ENCODE data around the gene LRBA.
"Not testable (repeated sequence)": the region's sequence is repeated elsewhere in the genome, so short reads cannot be mapped to it uniquely, and the experiment has no call there.

The LRBA gene

DNA sequence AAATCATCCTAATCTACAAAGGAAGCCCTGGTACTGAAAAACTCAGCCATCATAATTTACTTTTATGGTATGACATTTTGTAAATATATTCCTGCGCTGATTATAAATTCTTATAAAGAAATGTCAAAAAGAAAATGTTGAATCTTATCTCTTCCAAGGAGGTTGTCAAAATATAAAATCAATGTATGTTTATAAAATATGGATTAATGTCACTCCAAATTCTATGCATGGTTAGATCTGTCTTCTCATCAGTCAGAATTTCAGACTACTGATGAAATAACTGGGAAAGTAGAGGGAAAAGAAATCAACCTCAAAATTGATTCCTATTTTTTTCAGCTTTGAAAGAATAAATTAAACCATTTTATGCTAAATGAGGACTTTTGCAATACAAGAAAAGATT lies 553.1 kb downstream of the LRBA start:
- FAIRE-seq: no peak

DNA sequence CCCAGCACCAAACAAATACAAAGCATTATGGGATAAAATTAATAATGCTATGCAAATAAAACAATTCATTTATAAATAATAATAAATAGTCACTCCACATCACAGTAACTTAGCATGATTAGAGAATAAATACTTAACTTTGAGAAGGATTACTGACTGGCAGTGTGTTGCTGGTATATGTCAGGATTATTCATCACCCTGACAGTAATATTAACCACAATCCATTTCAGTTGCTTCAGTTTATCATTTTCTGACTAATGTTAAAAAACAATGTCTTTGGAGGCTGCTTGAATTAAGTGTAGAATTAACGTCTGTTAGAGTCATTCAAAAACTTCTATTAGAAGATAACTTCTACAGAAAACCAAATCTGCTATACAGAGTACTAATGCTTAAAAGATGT lies 557.3 kb downstream of the LRBA start:
- no peak for FAIRE-seq

- no peak for FAIRE-seq
Observed at GRCh38 chr4:150451883-150452282, 563.2 kb downstream of the LRBA start.

- FAIRE-seq: no peak
Observed at GRCh38 chr4:150447356-150447755, 567.7 kb downstream of the LRBA start.

DNA sequence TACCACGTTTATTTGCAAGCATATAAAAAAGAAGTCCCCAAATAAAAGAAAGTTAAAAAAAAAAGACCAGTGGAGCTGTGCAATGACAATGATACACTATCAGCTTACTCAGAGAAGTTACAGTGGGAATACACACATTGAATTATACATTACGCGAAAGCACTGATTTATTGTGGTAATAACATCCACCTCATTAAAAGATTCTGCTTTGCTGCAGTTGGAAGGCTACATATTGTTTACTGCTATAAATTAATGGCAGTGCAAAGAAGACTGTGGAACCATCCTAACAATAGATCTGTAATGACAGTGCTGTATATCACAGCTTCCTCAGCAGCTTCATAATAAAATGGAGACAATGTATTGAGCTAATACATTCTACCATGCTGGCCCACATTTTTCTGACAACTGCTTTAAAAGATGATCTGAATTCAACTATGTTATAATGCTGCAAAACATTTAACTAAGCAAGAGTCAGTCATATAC lies 575.6 kb downstream of the LRBA start:
- FAIRE-seq: no peak

- FAIRE-seq: no peak
Observed at GRCh38 chr4:150436598-150437370, 578.3 kb downstream of the LRBA start.

GRCh38 chr4:150431221-150431620 lies 583.9 kb downstream of the LRBA start:
- no peak for FAIRE-seq

- no peak for FAIRE-seq
Observed at GRCh38 chr4:150425161-150425560, 589.9 kb downstream of the LRBA start.

GRCh38 chr4:150423503-150423902 lies 591.6 kb downstream of the LRBA start:
- no peak for FAIRE-seq

GRCh38 chr4:150423074-150423473 lies 592.0 kb downstream of the LRBA start:
- no peak for FAIRE-seq

GRCh38 chr4:150421612-150422011 lies 593.5 kb downstream of the LRBA start:
- FAIRE-seq: no peak

- no peak for FAIRE-seq
Observed at GRCh38 chr4:150419939-150420338, 595.1 kb downstream of the LRBA start.

DNA sequence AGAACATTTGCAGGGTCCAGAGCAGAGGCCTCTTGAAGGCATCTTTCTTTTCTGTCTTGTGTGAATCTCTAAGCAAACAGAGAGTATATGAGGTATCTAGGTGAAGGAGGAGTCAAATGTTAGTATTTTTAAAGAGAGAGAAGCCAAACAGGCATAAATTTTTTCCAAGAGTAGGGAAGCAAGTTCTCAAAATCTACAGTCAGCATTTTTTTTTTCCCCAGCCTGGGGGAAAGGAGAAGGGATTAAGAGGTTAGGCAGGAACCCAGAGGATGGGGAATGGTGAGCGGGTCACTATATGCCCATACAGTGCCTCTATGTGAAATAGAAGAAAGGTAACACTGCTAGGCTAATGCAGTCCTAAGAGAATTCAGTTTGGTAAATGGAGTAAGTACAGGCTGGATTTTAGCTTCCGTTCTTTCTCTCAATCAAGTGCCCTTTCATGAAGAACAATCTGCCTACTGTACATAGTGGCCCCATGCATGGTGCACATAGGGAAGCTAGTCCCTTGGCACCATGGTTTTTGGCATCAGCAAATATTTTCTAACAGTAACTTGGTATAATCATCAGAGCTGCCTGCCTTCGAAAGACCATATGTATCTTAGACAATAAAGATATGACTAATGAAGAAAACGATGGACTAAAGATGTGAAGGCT lies 596.2 kb downstream of the LRBA start:
- FAIRE-seq: no peak

- no peak for FAIRE-seq
Observed at GRCh38 chr4:150415213-150415612, 599.9 kb downstream of the LRBA start.

DNA sequence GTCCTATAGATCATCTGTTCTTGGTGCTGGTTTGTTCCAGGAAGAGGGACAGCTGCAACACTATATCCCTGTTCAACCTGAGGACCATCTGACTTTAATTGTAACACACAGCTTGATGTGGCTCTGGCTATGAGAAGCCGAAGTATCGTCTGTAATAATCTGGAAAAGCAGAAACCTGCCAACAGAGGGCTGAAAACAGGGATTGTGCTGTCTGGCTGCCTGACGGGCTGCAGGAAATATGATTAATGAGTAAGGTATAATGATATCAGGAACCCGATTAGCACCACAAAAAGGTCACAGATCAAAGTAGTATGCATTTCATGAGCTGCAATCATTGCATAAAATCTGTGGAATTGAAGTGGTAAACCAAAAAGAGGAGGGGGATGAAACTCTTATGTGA lies 603.6 kb downstream of the LRBA start:
- no peak for FAIRE-seq

GRCh38 chr4:150402871-150403272 lies 612.2 kb downstream of the LRBA start:
- FAIRE-seq: no peak

GRCh38 chr4:150401083-150401687 lies 613.9 kb downstream of the LRBA start:
- FAIRE-seq: no peak

- no peak for FAIRE-seq
Observed at GRCh38 chr4:150395872-150396271, 619.2 kb downstream of the LRBA start.

DNA sequence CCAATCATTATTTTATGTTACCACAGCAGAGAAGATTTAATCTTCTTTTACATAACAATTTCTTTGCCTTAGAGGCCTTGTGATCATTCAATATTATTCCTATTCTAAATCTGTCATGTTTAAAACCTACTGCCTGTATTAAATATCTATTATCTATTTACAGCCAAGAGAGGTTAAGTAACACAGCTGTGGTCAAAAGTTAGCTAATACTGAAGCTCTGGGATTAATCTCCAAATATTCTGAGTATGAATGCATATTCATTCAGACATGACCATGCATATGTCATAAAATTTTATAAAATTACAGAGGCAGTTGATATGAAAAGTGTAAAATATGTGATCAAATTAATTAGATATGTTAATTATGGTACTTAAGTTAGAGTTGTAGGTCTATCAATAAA lies 621.0 kb downstream of the LRBA start:
- no peak for FAIRE-seq

DNA sequence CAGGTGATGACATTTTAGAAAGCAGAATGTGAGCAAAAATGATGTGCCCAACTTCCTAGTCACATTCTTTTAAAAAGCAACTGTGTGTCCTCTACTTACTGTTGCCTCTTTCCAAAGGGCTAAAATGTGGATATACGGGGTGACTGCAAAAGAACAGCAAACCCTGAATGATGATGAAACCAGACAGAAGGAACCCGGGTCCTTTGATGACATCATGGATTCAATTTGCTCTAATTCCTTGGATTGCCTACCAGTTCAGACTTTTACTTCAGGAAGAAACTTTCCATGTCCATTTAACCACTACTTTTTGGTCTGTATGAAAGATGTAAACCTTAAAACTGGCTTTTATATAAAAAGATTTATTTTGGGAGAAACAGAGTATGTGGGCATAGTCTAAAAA lies 624.0 kb downstream of the LRBA start:
- FAIRE-seq: no peak

DNA sequence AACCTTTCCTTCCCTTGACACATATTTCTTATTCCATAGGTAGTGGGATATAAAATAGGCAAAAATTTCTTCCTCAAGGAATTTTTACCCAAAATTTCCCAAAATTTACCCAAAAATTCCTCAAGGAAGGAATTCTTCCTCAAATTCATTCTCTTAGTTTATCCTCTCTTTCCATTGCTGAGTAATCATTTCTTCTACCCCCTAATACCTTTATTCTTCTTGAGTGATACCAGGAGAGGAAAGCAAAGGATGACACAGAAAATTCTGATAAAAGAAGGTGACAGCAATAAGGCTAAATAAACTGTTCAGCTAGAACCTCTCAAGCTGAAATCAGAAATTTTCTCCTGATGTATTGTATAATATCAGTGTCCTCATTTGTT lies 624.6 kb downstream of the LRBA start:
- no peak for FAIRE-seq

DNA sequence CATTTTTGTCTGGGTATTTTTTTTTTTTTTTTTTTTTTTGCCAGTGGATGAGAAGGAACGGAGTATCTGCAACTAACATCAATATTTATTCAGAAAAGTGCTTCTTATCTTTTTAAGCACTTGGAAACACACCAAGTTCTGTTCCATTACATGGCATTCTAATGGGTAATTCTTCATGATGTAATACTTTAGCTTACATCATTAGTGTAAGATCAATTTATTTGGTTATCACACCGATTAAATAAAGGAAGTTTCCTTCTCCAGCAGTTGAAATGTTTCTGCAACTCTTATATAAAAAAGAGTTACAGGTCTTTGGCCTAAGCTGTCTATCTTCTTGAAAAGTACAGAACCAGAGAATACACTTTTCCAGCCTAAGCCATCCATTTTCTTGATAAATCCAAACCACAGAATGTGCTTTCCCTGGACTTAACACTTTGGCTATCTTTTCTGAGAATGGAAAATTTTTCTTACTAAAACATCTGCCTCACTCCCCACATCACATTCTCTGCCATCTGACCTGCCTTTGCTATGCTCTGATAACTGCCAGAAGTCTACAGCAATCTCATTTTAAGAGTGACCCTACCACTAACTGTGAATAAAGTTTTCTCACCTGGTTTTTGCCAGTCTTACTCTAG lies 625.1 kb downstream of the LRBA start:
- no peak for FAIRE-seq

- FAIRE-seq: no peak
Observed at GRCh38 chr4:150387981-150388380, 627.1 kb downstream of the LRBA start.

DNA sequence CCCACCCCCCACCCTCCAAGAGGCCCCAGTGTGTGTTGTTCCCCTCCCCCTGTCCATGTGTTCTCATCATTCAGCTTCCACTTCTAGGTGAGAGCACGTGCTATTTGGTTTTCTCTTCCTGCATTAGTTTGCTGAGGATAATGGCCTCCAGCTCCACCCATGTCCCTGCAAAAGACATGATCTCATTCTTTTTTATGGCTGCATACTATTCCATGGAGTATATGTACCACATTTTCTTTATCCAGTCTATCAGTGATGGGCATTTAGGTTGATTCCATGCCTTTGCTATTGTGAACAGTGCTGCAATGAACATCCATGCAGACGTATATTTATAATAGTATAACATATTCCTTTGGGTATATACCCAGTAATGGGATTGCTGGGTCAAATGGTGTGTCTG lies 628.7 kb downstream of the LRBA start:
- FAIRE-seq: not testable (repeated sequence)

All from TTC549 (cell line).